GM04504 (cell line): Measurements from ENCODE around the gene NPM1.
"Not testable (repeated sequence)": the region's sequence is repeated elsewhere in the genome, so short reads cannot be mapped to it uniquely, and the experiment has no call there.

Experiments used
- DNase-seq: peaks from one replicate; pipeline ENCODE4 v3.0.0-alpha.2; 2012; ENCODE audit warnings: low read depth

The NPM1 gene

DNA sequence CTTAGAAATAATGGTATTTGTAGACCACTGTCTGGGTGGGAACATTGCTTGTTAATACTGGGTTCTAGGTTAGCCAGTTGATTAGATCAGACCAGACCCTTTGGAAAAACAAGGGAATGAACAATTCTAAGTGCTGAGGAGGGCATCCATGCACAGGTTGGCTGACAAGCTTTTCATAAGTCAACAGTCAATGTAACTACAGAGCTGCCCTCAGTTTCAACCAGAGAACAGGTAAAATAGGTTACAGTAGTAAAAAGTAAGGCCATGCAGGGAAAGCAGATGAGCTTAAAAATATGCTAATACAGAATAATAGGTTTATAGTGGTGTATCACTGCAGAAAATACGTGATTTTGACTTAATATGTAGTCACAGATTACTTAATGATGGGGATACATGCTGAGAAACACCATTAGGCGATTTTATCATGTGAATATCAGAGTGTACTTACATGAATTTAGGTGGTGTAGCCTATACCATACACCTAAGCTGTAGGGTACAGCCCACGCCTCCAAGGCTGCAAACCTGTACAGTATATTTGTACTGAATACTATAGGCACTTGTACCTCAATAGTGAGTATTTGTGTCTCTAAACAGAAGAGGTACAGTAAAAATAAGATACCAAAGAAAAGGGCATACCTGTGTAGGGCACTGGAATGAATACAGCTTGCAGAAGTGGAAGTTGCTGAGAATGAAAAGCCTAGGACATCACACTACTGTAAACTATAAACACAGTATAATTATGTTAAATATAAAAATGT is 25.7 kb downstream of the NPM1 start:
- DNase-seq, result no peak

DNA sequence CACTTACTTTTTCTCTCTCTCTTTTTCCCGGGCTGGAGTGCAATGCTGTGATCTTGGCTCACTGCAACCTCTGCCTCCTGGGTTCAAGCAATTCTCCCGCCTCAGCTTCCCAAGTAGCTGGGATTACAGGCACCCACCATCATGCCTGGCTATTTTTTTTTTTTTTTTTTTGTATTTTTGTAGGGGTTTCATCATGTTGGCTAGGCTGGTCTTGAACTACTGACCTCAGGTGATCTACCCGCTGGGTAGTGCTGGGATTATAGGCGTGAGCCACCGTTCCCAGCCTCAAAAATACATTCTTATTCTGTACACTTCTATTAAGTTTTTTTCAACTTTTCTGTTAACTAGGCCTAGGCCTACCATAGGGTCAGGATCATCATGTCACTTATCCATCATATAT is 26.3 kb downstream of the NPM1 start:
- DNase-seq, result not testable (repeated sequence)

DNA sequence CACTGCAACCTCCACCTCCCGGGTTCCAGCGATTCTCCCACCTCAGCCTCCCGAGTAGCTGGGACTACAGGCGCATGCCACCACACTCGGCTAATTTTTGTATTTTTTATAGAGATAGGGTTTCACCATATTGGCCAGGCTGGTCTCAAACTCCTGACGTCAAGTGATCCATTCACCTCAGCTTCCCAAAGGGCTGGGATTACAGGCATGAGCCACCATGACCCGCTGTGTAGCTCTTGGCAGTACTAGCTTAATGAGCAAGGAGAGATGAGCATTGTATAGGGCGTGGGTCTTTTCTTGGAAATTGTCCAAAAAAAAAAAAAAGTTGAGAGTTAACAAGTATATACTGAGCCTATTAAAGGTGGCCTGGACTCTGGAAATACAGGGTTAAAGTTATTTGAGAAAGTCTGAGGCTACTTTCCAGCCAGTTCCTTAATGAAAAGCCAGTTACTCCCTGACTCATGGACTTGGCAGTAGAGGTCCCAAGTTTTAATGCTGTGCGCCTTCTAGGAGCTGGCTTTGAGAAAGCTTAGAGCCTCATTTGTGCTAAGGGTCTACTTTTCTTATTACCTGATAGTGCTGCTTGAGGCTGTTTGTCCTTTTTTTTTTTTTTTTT is 27.6 kb downstream of the NPM1 start:
- DNase-seq, result no peak

DNA sequence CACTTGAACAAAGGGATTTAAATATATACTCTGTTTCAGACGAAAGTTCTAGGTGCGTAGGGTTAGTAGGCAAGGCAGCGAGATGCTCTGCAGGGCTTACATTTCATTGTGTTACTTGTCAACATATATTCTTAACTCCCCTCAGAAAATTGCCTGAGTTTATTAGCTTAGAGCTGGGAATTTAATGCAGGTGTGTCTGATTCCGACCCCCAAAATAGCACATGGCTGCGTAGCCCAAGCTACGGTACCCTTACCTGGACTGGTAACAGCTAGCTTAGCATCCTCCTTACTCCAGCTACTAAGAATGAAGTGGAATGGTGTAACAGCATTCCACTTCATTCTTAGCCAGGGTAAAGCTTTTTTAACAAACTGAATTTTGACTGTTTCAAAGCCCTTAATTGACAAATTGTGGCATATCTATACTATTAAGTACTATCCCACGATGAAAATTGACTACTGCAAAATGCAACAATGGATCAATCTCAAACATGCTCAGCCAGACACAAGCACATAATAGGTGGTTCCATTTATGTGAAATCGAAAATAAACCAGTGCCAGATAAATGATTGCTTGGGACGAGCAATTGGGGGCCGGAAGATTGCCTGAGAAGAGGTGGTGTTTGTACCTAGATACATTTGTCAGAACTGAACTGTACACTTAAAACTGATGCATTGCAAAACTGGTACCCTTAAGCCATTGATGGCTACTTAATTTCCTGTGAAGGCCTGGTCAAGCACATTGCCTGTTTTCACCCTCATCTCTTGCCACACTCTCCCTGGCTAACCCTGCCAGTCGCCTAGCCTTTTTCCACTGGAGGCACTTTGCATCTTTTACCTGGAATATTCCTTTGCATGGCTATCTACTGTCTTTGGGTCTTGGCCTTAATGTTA is 28.8 kb downstream of the NPM1 start:
- no peak for DNase-seq

DNA sequence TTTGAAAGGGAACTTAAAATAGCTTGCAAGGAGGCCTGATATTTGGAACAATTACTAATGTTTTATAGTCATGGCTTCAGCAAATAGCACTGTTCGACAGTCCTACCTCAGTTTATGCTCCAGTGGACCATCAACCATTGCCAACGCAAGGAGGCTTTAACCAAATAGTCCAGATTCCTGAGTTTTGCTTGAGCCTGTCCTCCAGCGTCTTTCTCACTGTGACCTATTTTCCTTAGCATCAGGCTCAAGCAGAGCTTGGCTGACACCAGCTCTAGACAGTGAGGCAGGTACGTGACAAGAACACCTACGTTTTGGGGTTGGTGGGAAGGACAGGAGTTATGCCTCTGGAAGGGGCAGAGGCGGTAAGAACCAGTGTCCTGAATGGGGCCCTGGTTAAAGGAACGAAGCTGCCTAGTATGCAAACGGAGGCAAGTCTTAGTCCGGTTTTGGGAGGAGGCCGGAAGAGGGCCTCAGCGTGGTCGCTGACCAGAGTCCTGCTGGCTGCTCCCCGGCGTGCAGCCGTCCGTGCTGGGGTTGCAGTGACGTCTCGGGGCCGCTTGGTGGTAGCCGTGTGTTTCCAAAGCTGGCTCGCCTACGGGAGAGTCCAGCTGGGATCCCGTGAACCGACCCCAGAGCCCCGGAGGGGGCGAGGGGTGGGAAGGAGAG is 30.8 kb downstream of the NPM1 start:
- DNase-seq, result peak; percentile 60

DNA sequence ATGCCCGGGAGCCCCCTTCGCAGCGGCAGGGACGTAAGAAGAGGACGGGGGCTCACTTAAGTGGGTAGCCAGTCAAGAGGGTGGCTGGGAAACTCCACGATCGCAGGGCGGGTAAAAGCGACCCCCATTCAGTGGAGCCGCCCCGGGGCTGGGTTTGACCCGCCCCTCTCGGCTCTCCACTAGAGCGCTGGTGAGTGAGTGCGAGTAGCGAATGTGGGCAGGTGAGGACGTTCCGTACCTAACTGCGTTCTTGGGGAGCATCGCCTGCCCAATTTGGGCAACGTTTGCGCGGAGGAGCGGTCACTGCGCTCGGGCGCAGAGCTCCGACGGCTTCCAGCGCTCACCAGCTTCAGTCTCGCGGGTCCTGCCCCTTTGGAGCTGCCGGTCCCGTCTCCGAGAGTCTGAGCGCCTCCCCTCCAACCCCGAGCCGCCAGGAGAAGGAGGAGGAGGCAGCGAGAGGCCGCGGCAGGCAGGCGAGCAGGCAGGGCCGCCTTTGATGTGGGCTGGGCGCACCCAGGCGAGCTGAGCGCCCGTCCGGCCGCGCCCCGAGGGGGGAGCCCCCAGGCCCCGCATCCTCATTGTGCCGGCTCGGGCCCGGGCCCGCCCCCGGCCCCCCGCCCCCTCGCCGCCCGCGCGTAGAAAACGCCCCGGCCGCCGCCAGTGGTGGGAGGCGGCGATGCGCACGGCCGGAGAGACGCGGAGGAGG is 31.5 kb downstream of the NPM1 start, which contains the start of gene FGF18:
TSS of gene FGF18 (plus strand) at position 666 of the 706 bp plus-strand sequence. CDS start 553 bp downstream, outside the sequence.
- DNase-seq, result peak; percentile 11

DNA sequence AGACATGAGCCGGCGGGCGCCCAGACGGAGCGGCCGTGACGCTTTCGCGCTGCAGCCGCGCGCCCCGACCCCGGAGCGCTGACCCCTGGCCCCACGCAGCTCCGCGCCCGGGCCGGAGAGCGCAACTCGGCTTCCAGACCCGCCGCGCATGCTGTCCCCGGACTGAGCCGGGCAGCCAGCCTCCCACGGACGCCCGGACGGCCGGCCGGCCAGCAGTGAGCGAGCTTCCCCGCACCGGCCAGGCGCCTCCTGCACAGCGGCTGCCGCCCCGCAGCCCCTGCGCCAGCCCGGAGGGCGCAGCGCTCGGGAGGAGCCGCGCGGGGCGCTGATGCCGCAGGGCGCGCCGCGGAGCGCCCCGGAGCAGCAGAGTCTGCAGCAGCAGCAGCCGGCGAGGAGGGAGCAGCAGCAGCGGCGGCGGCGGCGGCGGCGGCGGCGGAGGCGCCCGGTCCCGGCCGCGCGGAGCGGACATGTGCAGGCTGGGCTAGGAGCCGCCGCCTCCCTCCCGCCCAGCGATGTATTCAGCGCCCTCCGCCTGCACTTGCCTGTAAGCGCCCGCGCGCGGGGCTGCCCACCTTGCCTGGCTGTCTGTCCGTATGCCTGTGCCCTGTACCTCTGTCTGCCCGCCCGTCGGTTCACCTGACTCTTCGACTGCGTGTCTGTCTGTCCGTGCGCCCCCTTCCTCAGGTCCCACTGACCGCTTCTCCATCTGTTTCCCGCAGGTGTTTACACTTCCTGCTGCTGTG is 32.2 kb downstream of the NPM1 start:
- no peak for DNase-seq

DNA sequence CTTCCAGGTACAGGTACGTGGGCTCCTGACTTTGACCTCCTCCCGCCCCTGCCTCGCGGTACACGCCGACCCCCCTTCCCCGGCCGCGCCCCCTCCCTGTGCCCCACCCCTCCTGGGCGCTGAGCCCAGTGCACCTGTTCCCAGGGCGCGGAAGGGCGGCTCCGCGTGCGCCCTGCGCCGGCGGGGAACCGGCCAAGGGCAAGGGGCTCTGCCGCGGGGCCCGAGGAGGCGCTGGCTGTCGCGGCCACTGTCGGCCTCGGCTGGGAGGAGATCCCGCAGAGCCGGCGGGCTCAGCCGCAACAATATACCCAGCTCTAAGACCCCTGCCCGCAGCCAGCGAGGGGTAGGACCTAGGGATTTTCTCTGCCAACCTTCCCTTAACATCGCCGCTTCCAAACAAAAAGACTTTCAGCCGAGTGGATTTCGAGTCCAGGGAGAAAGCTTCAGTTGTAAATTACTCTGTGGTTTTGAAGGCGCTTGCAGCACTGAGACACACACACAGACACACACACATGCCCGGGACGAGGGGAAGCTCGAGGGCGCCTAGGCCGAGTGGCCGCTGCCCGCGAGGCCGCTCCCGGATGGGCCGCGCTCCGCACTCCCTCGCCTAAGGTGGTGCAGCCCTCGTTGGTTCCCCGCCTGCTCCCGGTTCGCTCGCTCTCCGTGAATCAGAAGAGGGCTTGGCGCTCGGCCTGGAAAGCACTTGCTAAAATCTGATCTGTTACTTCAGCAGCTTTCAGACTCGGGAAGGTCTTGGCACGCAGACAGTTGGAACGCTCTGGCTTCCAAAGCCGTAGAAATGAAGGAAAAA is 33.0 kb downstream of the NPM1 start:
- DNase-seq, result peak; percentile 53

DNA sequence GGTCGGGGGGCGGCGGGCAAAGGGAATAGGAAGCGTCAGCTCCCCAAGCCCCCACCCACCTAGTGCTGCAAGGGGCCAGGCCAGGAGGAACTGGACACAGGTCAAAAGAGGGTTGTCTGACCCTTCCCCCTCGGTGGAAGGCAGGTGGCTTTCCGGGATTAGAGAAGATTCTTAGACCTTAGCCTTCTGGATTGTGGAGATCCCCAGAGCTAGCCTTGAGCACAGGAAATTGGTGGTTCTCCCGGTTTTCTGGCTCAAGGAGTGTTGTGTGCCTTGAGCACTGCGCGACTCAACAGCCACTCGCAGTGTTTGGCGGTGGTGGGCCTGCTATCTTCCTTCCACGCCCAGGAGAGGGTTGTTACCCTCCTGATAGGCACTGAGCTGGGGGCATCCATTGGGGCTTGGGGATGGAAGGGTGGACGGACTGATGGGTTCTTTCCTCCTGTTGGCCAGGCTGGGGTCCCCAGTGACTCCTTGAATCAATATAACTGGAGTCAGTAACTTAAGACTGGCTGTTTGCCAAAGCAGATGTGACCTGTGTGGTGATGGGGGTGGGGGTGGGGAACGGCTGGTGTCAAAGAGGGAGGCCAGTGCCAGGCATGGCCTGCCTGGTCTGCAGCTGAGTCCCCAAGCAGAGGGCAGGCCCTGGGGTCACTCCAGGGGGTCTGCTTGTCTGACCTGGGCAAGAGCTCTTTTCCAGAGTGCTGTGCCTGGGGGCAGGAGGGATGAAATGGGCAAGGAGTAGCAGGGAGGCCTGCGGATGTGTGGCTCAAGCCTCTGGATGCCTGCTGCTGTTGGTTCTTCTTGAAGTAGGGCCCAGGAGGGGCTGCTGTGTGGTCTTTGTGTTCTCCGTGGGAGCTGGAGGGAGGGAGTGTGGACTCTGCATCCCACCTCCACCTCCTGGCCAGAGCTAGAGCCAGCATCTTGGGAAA is 33.9 kb downstream of the NPM1 start:
- no peak for DNase-seq

DNA sequence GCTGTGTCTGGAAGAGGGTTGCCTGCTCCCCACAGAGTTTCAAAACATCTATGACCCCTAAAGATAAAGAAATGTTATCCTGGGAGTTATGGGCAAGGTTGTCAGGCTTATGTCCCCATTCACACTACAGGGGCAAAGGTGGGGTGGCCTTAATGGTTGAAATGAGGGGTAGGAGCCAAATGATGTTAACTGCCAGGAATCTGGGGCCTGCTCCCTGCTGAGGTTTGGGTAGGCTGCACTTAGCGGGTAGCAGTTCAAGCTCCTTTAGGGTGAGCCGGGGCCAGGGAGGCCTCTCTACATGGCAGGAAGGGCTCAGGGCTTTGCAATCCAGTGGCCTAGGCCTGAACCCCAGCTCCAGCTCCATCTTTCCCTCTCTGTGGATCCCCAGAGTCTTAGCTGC is 34.8 kb downstream of the NPM1 start:
- DNase-seq, result no peak

DNA sequence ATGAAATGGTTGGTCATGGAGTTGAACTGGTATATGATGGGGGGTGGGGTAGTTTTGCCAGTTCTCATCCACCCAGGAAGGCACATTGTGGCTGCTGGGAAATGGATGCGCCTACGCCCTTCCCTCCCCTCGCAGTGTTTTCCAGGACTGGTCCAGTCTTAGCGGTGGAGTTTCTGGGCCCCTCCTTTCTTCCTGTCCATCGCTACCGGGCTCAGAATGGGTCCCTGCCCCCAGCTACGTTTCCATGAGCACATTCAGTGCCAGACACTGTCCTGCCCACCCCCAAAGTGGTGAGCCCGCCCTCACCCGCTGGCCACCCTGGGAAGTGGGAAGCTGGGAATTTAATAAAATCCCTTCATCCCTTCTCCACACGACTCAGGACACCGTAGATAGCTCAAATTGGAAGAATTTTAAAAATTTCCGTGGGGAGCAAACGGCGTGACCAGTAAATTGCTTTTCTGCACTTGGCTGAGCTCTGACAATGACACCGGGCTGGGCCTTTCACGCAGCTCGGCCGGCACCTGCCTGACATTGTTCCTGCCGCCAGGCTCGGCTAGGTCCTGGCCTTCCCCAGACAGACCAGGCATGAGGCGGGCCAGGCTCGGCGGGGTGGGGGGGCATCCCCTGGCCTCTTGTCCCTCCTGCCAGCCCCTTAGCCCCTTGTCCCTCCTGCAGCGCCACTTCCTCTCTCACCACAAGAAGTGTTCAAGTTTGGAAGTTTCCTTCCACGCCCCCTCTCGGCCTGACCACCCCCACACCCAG is 35.4 kb downstream of the NPM1 start:
- no peak for DNase-seq

DNA sequence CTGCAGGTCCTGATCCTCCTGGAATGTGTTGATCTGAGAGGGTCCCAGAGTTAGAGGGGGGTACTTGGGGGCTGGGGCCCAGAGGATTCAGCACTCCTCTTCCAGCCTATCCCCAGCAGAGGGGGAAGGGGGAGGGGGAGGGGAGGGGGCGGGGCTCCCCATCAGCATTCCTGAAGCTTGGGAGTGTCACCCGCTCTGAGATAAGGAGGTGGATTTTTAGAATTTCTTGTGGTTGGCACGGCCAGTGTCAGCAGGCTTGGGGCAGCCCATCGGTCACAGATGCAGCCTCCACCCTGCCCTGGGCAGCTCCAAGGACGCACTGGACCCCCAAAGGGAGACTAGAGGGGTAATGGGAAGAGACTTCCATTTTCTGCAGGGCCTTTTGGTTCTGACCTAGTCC is 37.1 kb downstream of the NPM1 start:
- no peak for DNase-seq

DNA sequence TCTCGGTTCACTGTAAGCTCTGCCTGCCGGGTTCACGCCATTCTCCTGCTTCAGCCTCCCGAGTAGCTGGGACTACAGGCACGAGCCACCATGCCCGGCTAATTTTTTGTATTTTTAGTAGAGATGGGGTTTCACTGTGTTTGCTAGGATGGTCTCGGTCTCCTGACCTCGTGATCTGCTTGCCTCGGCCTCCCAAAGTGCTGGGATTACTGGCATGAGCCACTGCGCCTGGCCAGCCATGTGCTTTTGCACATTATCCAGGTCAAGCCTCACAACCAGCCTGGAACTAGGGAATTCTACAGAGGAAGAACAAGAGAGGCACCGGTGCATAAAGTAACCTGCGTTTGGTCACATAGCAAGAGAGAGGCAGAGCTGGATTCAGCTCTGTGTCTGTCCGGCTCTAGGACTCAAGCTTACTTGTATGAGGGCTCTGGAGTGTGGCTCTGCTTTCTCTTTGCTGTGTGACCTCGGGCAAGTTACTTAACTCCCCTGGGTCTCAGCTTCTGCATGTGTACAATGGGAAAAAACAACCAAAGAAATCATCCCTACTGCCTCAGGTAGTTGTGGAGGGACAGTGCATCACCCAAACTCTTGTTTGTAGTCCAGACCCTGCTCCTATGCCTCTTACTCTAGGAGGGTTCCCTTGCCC is 38.1 kb downstream of the NPM1 start:
- no peak for DNase-seq

DNA sequence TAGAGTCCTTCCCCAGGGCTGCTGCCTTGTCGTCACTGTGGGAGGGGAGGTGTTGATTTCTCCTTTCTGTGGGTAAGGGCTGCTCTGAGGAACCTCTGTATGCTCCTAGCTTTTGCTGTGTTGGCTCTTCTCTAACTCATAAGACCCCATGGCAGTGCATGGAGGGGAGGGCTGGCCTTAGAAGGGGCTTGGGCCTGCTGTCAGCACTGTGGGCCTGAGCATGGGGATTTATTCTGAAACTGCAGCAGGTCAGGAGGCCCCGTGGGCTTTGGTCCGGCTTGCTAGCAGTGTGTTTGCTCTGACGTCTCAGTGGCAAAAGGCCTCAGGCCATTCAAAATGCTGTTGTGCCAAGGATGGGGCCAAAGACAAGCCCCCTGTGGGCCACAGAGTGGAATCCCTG is 38.6 kb downstream of the NPM1 start:
- DNase-seq, result no peak

DNA sequence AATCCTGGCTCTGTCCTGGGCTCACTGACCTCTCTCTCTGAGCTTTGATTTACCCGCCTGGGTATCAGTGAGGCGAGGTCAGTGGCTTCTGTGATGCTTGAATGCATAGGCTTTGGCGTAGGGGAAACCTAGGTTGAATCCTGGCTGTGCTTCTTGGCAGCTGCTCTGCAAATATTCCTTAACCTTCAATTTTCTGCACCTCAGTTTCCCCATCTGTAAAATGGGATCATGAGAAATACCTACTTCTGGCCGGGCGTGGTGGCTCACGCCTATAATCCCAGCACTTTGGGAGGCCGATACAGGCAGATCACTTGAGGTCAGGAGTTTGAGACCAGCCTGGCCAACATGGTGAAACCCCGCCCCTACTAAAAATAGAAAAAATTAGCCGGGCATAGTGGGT is 39.0 kb downstream of the NPM1 start:
- DNase-seq, result no peak

DNA sequence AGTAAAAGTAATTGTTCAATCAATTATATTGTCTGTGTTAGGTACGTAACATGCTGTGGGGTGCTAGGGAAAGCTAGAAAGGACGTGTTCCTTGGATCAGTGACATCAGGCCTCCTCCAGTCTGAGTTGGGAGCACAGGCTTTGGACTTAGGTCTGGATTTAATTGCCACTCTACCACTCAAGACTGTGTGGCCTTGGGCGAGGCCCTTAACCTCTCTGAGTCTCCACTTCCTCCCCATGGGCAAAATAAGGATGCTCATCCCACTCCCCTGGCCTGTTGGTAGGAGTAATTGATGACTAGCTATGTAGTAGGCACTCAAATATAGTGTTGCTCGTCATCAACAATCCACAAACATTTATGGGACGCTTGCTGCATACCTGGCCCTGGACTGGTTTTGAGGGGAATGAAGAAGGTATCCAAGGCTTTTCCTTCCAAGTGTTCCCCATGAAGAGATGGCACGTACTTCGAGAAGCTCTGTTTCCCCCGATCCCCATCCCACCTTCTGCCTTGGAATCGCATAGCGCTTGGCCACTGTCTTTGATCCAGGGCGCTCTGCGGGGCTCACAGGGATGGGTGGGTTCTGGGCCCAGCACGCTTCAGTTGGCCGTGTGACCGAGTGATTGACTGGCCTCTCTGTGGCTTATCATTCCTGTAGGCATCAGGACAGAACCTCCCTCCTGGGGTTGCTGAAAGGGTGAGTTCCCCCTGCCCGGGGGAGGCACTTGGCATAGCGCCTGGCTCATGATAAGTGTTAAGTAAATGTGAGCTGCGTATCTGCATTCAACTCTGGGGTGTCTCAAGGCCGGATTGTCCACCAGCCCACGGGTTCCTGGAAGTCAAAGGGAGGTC is 39.9 kb downstream of the NPM1 start:
- no peak for DNase-seq
